H9 (cell line): ENCODE results near the gene EHBP1. TPM values are rescaled to one million over a fixed set of nuclear protein-coding genes. Genes with fewer than 3 reads are reported as not detected.

ENCODE experiments used
- DNase-seq: peaks from one replicate; pipeline ENCODE4 v3.0.0-alpha.2; 2017
- H2AFZ ChIP-seq: one replicate; pipeline ENCODE4 v1.6.1; 2013; ENCODE audit warnings: mild to moderate bottlenecking, low read length, control low read depth, moderate library complexity
- H2AK5ac ChIP-seq: 2 replicates; pipeline ENCODE4 v1.6.1; 2013; ENCODE audit warnings: low read length, control low read depth, mixed read lengths; ENCODE audit not compliant: insufficient read length
- H2BK120ac ChIP-seq: one replicate; pipeline ENCODE4 v1.6.1; 2013; ENCODE audit warnings: low read depth, mild to moderate bottlenecking, low read length, control low read depth, inconsistent platforms; ENCODE audit not compliant: poor library complexity, severe bottlenecking
- H2BK12ac ChIP-seq: 2 replicates; pipeline ENCODE4 v1.6.1; 2013; ENCODE audit warnings: low read length, control low read depth, mixed read lengths, low read depth; ENCODE audit not compliant: insufficient read length
- H2BK15ac ChIP-seq: 2 replicates; pipeline ENCODE4 v1.6.1; 2013; ENCODE audit warnings: low read depth, low read length, control low read depth
- H2BK20ac ChIP-seq: one replicate; pipeline ENCODE4 v1.6.1; 2013; ENCODE audit warnings: low read depth, mild to moderate bottlenecking, low read length, control low read depth, inconsistent platforms; ENCODE audit not compliant: poor library complexity, severe bottlenecking
- H2BK5ac ChIP-seq: 2 replicates; pipeline ENCODE4 v1.6.1; 2013; ENCODE audit warnings: low read length, control low read depth, mixed read lengths; ENCODE audit not compliant: insufficient read length
- H3K14ac ChIP-seq: 2 replicates; pipeline ENCODE4 v1.6.1; 2013; ENCODE audit warnings: low read length, control low read depth; ENCODE audit not compliant: insufficient read depth
- H3K18ac ChIP-seq: 2 replicates; pipeline ENCODE4 v1.6.1; 2013; ENCODE audit warnings: low read depth, mild to moderate bottlenecking, mixed read lengths, low read length, control low read depth; ENCODE audit not compliant: insufficient read length
- H3K23ac ChIP-seq: 2 replicates; pipeline ENCODE4 v1.6.1; 2013; ENCODE audit warnings: low read length, control low read depth, mixed read lengths, low read depth; ENCODE audit not compliant: insufficient read length
- H3K23me2 ChIP-seq: 2 replicates; pipeline ENCODE4 v1.6.1; 2013; ENCODE audit warnings: low read depth, mild to moderate bottlenecking, mixed read lengths, low read length, control low read depth; ENCODE audit not compliant: insufficient read length, poor library complexity, severe bottlenecking
- H3K27ac ChIP-seq: 2 replicates; pipeline ENCODE4 v1.5.1; 2013; ENCODE audit warnings: low read length, control low read depth, mixed read lengths, low read depth; ENCODE audit not compliant: insufficient read length
- H3K27me3 ChIP-seq: 2 replicates; pipeline ENCODE4 v1.6.1; 2013; ENCODE audit warnings: low read length, control low read depth, inconsistent platforms; ENCODE audit not compliant: insufficient read depth
- H3K4ac ChIP-seq: 2 replicates; pipeline ENCODE4 v1.6.1; 2013; ENCODE audit warnings: low read depth, mild to moderate bottlenecking, control low read depth, inconsistent platforms, low read length, moderate library complexity
- H3K4me1 ChIP-seq: 2 replicates; pipeline ENCODE4 v1.6.1; 2013; ENCODE audit warnings: low read length, control low read depth, inconsistent platforms; ENCODE audit not compliant: insufficient read depth
- H3K4me2 ChIP-seq: 2 replicates; pipeline ENCODE4 v1.6.1; 2013; ENCODE audit warnings: low read length, control low read depth, mixed read lengths; ENCODE audit not compliant: insufficient read length, insufficient read depth
- H3K56ac ChIP-seq: 2 replicates; pipeline ENCODE4 v1.6.1; 2013; ENCODE audit warnings: low read depth, mild to moderate bottlenecking, mixed read lengths, low read length, control low read depth; ENCODE audit not compliant: insufficient read length
- H3K79me1 ChIP-seq: 2 replicates; pipeline ENCODE4 v1.6.1; 2013; ENCODE audit warnings: low read depth, mild to moderate bottlenecking, moderate library complexity, low read length, control low read depth, inconsistent platforms; ENCODE audit not compliant: insufficient read depth, poor library complexity, severe bottlenecking
- H3K79me2 ChIP-seq: 2 replicates; pipeline ENCODE4 v1.6.1; 2013; ENCODE audit warnings: low read length, control low read depth, inconsistent platforms; ENCODE audit not compliant: insufficient read depth
- H3K9ac ChIP-seq: 2 replicates; pipeline ENCODE4 v1.6.1; 2013; ENCODE audit warnings: low read length, control low read depth, mixed read lengths; ENCODE audit not compliant: insufficient read length; ENCODE audit errors: extremely low read depth
- H3K9me3 ChIP-seq: one replicate; pipeline ENCODE4 v1.6.1; 2013; ENCODE audit warnings: low read depth, low read length, inconsistent platforms; ENCODE audit not compliant: control insufficient read depth
- H3T11ph ChIP-seq: one replicate; pipeline ENCODE4 v1.6.1; 2013; ENCODE audit warnings: mild to moderate bottlenecking, low read length, control low read depth, inconsistent platforms
- H4K20me1 ChIP-seq: one replicate; pipeline ENCODE4 v1.6.1; 2013; ENCODE audit not compliant: control insufficient read depth, insufficient read length, insufficient read depth
- H4K5ac ChIP-seq: 2 replicates; pipeline ENCODE4 v1.6.1; 2013; ENCODE audit warnings: low read depth, mild to moderate bottlenecking, mixed read lengths, low read length, control low read depth; ENCODE audit not compliant: insufficient read length
- H4K8ac ChIP-seq: replicated peaks from 2 replicates; pipeline ENCODE4 v1.6.1; 2013; ENCODE audit warnings: low read length, control low read depth, mixed read lengths, low read depth; ENCODE audit not compliant: insufficient read length
- H4K91ac ChIP-seq: 2 replicates; pipeline ENCODE4 v1.6.1; 2013; ENCODE audit warnings: low read depth, mild to moderate bottlenecking, moderate library complexity, mixed read lengths, low read length, control low read depth; ENCODE audit not compliant: insufficient read length
- H3K27ac Mint-ChIP-seq, 3 experiments: 2 replicates in 2 of 3; 3 replicates in 1 of 3; pipeline ENCODE4 v1.8.0; 2020 to 2021; ENCODE audit warnings: mixed read lengths in 3 of 3, mild to moderate bottlenecking in 1 of 3, moderate library complexity in 1 of 3
- H3K27me3 Mint-ChIP-seq: 2 replicates; pipeline ENCODE4 v1.8.0; 2021; ENCODE audit warnings: low read depth, mild to moderate bottlenecking, moderate library complexity, mixed read lengths
- H3K36me3 Mint-ChIP-seq, 3 experiments: 2 replicates in 2 of 3; 3 replicates in 1 of 3; pipeline ENCODE4 v1.8.0; 2020 to 2021; ENCODE audit warnings: low read depth in 3 of 3, mixed read lengths in 3 of 3; ENCODE audit not compliant: insufficient read depth in 1 of 3
- H3K4me1 Mint-ChIP-seq, 2 experiments: 2 replicates each; pipeline ENCODE4 v1.8.0; 2020; ENCODE audit warnings: mixed read lengths in 2 of 2
- H3K4me3 Mint-ChIP-seq, 2 experiments: 2 replicates in 1 of 2; 3 replicates in 1 of 2; pipeline ENCODE4 v1.8.0; 2020 to 2021; ENCODE audit warnings: mild to moderate bottlenecking in 2 of 2, mixed read lengths in 2 of 2, moderate library complexity in 1 of 2
- H3K9me3 Mint-ChIP-seq, 2 experiments: 2 replicates in 1 of 2; 3 replicates in 1 of 2; pipeline ENCODE4 v1.8.0; 2020; ENCODE audit warnings: mild to moderate bottlenecking in 2 of 2, mixed read lengths in 2 of 2, moderate library complexity in 1 of 2
- CTCF ChIP-seq: fragments of 200-600 bp; sonication (generic); conservative IDR thresholded peaks from 3 replicates; pipeline ENCODE4 v1.8.0; 2021; ENCODE audit warnings: antibody characterized with exemption, mild to moderate bottlenecking
- total RNA-seq: library from RNA; stranded (reverse); gene quantifications from 2 replicates; pipeline ENCODE4 v1.2.1, GENCODE V29; 2021

Gene EHBP1
- total RNA-seq, 1 experiment from 2014 or later = 35.6 TPM

DNA sequence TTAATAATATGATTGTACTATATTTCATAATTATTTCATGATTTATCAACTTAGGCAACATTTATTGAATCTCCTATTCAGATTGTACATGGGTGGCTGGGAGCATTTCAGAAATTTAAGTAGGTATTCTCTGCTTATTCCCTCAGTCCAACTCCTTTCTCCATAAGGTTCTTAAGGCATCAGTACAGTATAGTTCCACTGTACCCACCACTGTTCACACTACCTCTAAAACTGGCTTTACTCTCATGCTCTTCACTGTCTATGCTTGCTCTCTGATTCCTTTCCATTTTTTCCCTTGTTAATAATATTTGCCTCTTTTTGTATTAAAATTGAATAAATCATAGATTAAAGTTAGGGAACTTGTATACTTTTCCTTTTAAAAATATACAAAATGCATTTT, 89.8 kb downstream of the EHBP1 start:
- H3K27ac Mint-ChIP-seq = no peak overlapping the region; a peak in 1 of 7 replicates
- no peaks in the 10 kb centered on the region for H3K36me3 Mint-ChIP-seq
- no peak overlapping the region for H2BK20ac ChIP-seq
- no peaks in the 10 kb centered on the region for H3K27me3 ChIP-seq
- no peak overlapping the region for H2BK5ac ChIP-seq
- no peaks in the 10 kb centered on the region for H3K23me2 ChIP-seq
- H3K79me1 ChIP-seq = no peaks in the 10 kb centered on the region
- no peak overlapping the region for H3K56ac ChIP-seq
- no peak overlapping the region for H2AFZ ChIP-seq
- TF ChIP-seq CTCF = no peak
- no peak overlapping the region for H4K91ac ChIP-seq
- no peak overlapping the region for H3K14ac ChIP-seq
- H3K4ac ChIP-seq = no peak overlapping the region
- H3K27ac ChIP-seq = no peak overlapping the region
- H3K18ac ChIP-seq = no peak overlapping the region
- H3K9me3 Mint-ChIP-seq = no peaks in the 10 kb centered on the region
- no peak overlapping the region for H3K4me3 Mint-ChIP-seq
- H3K4me1 ChIP-seq = no peaks in the 10 kb centered on the region
- no peaks in the 10 kb centered on the region; the same call in 1 of the 2 replicates for H3K79me2 ChIP-seq
- H3K9ac ChIP-seq = no peak overlapping the region
- no peak overlapping the region for H2BK15ac ChIP-seq
- H4K20me1 ChIP-seq = no peaks in the 10 kb centered on the region
- H3T11ph ChIP-seq = no peak overlapping the region
- H2BK12ac ChIP-seq = no peak overlapping the region
- H2BK120ac ChIP-seq = no peak overlapping the region
- no peaks in the 10 kb centered on the region for H3K9me3 ChIP-seq
- H4K8ac ChIP-seq = no peak overlapping the region
- H2AK5ac ChIP-seq = no peak overlapping the region
- no peak overlapping the region for H3K4me2 ChIP-seq
- no peaks in the 10 kb centered on the region for H3K27me3 Mint-ChIP-seq
- no peak overlapping the region for H3K23ac ChIP-seq
- DNase-seq = no peak
- no peaks in the 10 kb centered on the region for H3K4me1 Mint-ChIP-seq
- H4K5ac ChIP-seq = no peak overlapping the region
